SK-N-SH (cell line): ENCODE results near the gene MUSTN1.
A peak's percentile ranks its signal among the peaks of the same experiment; 100 is the strongest.

Experiments used
- CTCF ChIP-seq: fragments of 200-600 bp; sonication (generic); IDR thresholded peaks from 2 replicates; pipeline ENCODE4 v1.6.1; 2017; ENCODE audit warnings: antibody characterized with exemption, mild to moderate bottlenecking, moderate library complexity
- EP300 ChIP-seq, 2 experiments: IDR thresholded peaks; 2 replicates each; pipeline versions ENCODE4 v1.4.0 to v1.6.1; 2012; ENCODE audit warnings: borderline replicate concordance in 1 of 2, low read depth in 1 of 2, low read length in 1 of 2
- JUND ChIP-seq: IDR thresholded peaks from 2 replicates; pipeline ENCODE4 v1.4.0; 2012
- MAX ChIP-seq: IDR thresholded peaks from 2 replicates; pipeline ENCODE4 v1.4.0; 2012; ENCODE audit warnings: low read depth
- PBX3 ChIP-seq: IDR thresholded peaks from 2 replicates; pipeline ENCODE4; 2012
- POLR2AphosphoS5 ChIP-seq: IDR thresholded peaks from 2 replicates; pipeline ENCODE4 v1.6.1; 2012; ENCODE audit warnings: low read depth, low read length
- TAF1 ChIP-seq: IDR thresholded peaks from 2 replicates; pipeline ENCODE4 v1.6.1; 2012; ENCODE audit warnings: low read depth, mild to moderate bottlenecking, low read length, moderate library complexity, borderline replicate concordance
- TF ChIP-seq, protein P1 (sequence below): IDR thresholded peaks from 2 replicates; pipeline ENCODE4 v1.4.0; 2012; ENCODE audit warnings: low read depth, borderline replicate concordance

DNA sequence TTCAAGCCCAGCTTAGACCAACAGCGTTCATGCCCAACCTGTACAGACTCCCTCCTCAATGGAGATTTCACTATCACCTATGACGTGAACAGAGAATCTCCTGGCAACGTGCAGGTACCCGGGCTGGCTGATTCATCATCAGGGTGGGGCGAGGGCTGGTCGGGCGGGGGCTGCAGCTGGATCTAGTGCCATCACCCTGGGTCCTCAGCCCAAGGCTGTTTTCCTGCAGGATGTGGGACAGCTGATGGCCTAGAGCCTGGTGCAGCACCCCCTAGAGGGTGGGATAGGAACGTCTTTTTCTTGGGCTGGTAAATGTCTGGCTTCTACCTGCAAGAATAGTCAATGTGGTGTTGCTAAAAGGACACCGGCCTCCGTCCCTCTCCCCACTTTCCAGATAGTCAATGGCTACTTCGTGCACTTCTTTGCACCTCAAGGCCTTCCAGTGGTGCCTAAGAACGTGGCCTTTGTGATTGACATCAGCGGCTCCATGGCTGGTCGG is 35.8 kb downstream of the MUSTN1 start:
- no peak for TF ChIP-seq POLR2AphosphoS5
- no peak for TF ChIP-seq PBX3
- peak; percentile 49 for TF ChIP-seq CTCF
- TF ChIP-seq, protein P1, sequence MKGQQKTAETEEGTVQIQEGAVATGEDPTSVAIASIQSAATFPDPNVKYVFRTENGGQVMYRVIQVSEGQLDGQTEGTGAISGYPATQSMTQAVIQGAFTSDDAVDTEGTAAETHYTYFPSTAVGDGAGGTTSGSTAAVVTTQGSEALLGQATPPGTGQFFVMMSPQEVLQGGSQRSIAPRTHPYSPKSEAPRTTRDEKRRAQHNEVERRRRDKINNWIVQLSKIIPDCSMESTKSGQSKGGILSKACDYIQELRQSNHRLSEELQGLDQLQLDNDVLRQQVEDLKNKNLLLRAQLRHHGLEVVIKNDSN: no peak
- TF ChIP-seq EP300 (IDR thresholded peaks at IDR 0.05; ENCODE audit: borderline replicate concordance in 1 of 2, low read depth in 1 of 2, low read length in 1 of 2): no peak
- TF ChIP-seq JUND: no peak
- no peak for TF ChIP-seq TAF1
- TF ChIP-seq MAX: no peak
